Measurements from ENCODE around the gene DDX10.
"Not testable (repeated sequence)": the region's sequence is repeated elsewhere in the genome, so short reads cannot be mapped to it uniquely, and the experiment has no call there.

DDX10 gene

GRCh38 chr11:108664730-108665525, at the start of gene DDX10:
TSS of gene DDX10 (plus strand) at chr11:108665069. CDS start at chr11:108665154, 85 bp downstream.
- H3K27me3 Mint-ChIP-seq: no peaks in the 10 kb centered on the region
- peaks cover 51% of the 10 kb centered on the region for H3K4me1 Mint-ChIP-seq
- peak within 1 kb of the TSS; percentile 99 for H3K27ac Mint-ChIP-seq
- H3K36me3 Mint-ChIP-seq: peaks cover 20% of the 10 kb centered on the region
- no peaks in the 10 kb centered on the region for H3K9me3 Mint-ChIP-seq
- peak within 1 kb of the TSS; percentile 100 for H3K4me3 Mint-ChIP-seq

- Mint-ChIP-seq H3K4me1 (peaks cover 9% of the 10 kb centered on the region), H3K36me3 (no peaks in the 10 kb centered on the region), H3K27ac (no peak overlapping the region), H3K4me3 (no peak overlapping the region), H3K9me3 (no peaks in the 10 kb centered on the region), H3K27me3 (peaks cover 2% of the 10 kb centered on the region)
These were observed 48.3 kb upstream of the DDX10 start for GRCh38 chr11:108616549-108616948.

- no peak overlapping the region for H3K4me3 Mint-ChIP-seq
- H3K9me3 Mint-ChIP-seq: no peaks in the 10 kb centered on the region
- H3K27me3 Mint-ChIP-seq: peaks cover 2% of the 10 kb centered on the region
- no peaks in the 10 kb centered on the region for H3K36me3 Mint-ChIP-seq
- H3K4me1 Mint-ChIP-seq: peaks cover 10% of the 10 kb centered on the region
- no peak overlapping the region for H3K27ac Mint-ChIP-seq
These were observed 47.8 kb upstream of the DDX10 start for GRCh38 chr11:108617055-108617454.

GRCh38 chr11:108618529-108618928, 46.3 kb upstream of the DDX10 start:
- H3K27me3 Mint-ChIP-seq: peaks cover 2% of the 10 kb centered on the region
- H3K4me3 Mint-ChIP-seq: no peak overlapping the region
- no peaks in the 10 kb centered on the region for H3K36me3 Mint-ChIP-seq
- no peaks in the 10 kb centered on the region for H3K9me3 Mint-ChIP-seq
- H3K4me1 Mint-ChIP-seq: peaks cover 10% of the 10 kb centered on the region
- H3K27ac Mint-ChIP-seq: no peak overlapping the region

GRCh38 chr11:108620958-108621772, 43.7 kb upstream of the DDX10 start:
- no peaks in the 10 kb centered on the region for H3K9me3 Mint-ChIP-seq
- H3K4me3 Mint-ChIP-seq: no peak overlapping the region
- no peak overlapping the region for H3K27ac Mint-ChIP-seq
- peaks cover 2% of the 10 kb centered on the region for H3K27me3 Mint-ChIP-seq
- no peaks in the 10 kb centered on the region for H3K36me3 Mint-ChIP-seq
- H3K4me1 Mint-ChIP-seq: peaks cover 20% of the 10 kb centered on the region

- peaks cover 20% of the 10 kb centered on the region for H3K4me1 Mint-ChIP-seq
- H3K27ac Mint-ChIP-seq: no peak overlapping the region
- no peak overlapping the region for H3K4me3 Mint-ChIP-seq
- H3K36me3 Mint-ChIP-seq: no peaks in the 10 kb centered on the region
- H3K9me3 Mint-ChIP-seq: no peaks in the 10 kb centered on the region
- peaks cover 2% of the 10 kb centered on the region for H3K27me3 Mint-ChIP-seq
These were observed 42.5 kb upstream of the DDX10 start for GRCh38 chr11:108622341-108622740.

GRCh38 chr11:108624196-108624925, 40.5 kb upstream of the DDX10 start:
- no peaks in the 10 kb centered on the region for H3K9me3 Mint-ChIP-seq
- peaks cover 4% of the 10 kb centered on the region for H3K27me3 Mint-ChIP-seq
- no peak overlapping the region for H3K4me3 Mint-ChIP-seq
- no peak overlapping the region for H3K27ac Mint-ChIP-seq
- peaks cover 20% of the 10 kb centered on the region for H3K4me1 Mint-ChIP-seq
- no peaks in the 10 kb centered on the region for H3K36me3 Mint-ChIP-seq

- Mint-ChIP-seq H3K27ac (no peak overlapping the region), H3K27me3 (peaks cover 2% of the 10 kb centered on the region), H3K9me3 (no peaks in the 10 kb centered on the region), H3K36me3 (no peaks in the 10 kb centered on the region), H3K4me3 (no peak overlapping the region), H3K4me1 (peaks cover 10% of the 10 kb centered on the region)
These were observed 36.5 kb upstream of the DDX10 start for GRCh38 chr11:108628326-108628725.

- Mint-ChIP-seq H3K27me3 (peaks cover 2% of the 10 kb centered on the region), H3K27ac (no peak overlapping the region), H3K4me1 (peaks cover 10% of the 10 kb centered on the region), H3K36me3 (no peaks in the 10 kb centered on the region), H3K9me3 (no peaks in the 10 kb centered on the region), H3K4me3 (no peak overlapping the region)
These were observed 36.1 kb upstream of the DDX10 start for GRCh38 chr11:108628812-108629211.

GRCh38 chr11:108629274-108629673, 35.6 kb upstream of the DDX10 start:
- no peaks in the 10 kb centered on the region for H3K9me3 Mint-ChIP-seq
- H3K4me3 Mint-ChIP-seq: no peak overlapping the region
- no peak overlapping the region for H3K27ac Mint-ChIP-seq
- H3K27me3 Mint-ChIP-seq: peaks cover 2% of the 10 kb centered on the region
- H3K4me1 Mint-ChIP-seq: peaks cover 8% of the 10 kb centered on the region
- H3K36me3 Mint-ChIP-seq: no peaks in the 10 kb centered on the region

GRCh38 chr11:108632041-108632704, 32.7 kb upstream of the DDX10 start:
- H3K9me3 Mint-ChIP-seq: no peaks in the 10 kb centered on the region
- peaks cover 5% of the 10 kb centered on the region for H3K27me3 Mint-ChIP-seq
- no peak overlapping the region for H3K27ac Mint-ChIP-seq
- H3K4me3 Mint-ChIP-seq: no peak overlapping the region
- no peaks in the 10 kb centered on the region for H3K4me1 Mint-ChIP-seq
- H3K36me3 Mint-ChIP-seq: peaks cover 3% of the 10 kb centered on the region

GRCh38 chr11:108635106-108635505, 29.8 kb upstream of the DDX10 start:
- Mint-ChIP-seq H3K4me3 (no peak overlapping the region), H3K4me1 (no peaks in the 10 kb centered on the region), H3K9me3 (no peaks in the 10 kb centered on the region), H3K36me3 (peaks cover 3% of the 10 kb centered on the region), H3K27me3 (peaks cover 5% of the 10 kb centered on the region), H3K27ac (no peak overlapping the region)

- Mint-ChIP-seq H3K9me3 (no peaks in the 10 kb centered on the region), H3K4me3 (no peak overlapping the region), H3K36me3 (peaks cover 3% of the 10 kb centered on the region), H3K4me1 (no peaks in the 10 kb centered on the region), H3K27ac (no peak overlapping the region), H3K27me3 (peaks cover 5% of the 10 kb centered on the region)
These were observed 28.6 kb upstream of the DDX10 start for GRCh38 chr11:108636222-108636621.

- no peaks in the 10 kb centered on the region for H3K9me3 Mint-ChIP-seq
- peaks cover 5% of the 10 kb centered on the region for H3K27me3 Mint-ChIP-seq
- H3K27ac Mint-ChIP-seq: no peak overlapping the region
- H3K4me1 Mint-ChIP-seq: no peaks in the 10 kb centered on the region
- peaks cover 3% of the 10 kb centered on the region for H3K36me3 Mint-ChIP-seq
- H3K4me3 Mint-ChIP-seq: no peak overlapping the region
These were observed 25.7 kb upstream of the DDX10 start for GRCh38 chr11:108639146-108639545.

- H3K9me3 Mint-ChIP-seq, H3K27ac Mint-ChIP-seq, H3K27me3 Mint-ChIP-seq, H3K4me1 Mint-ChIP-seq, H3K4me3 Mint-ChIP-seq, H3K36me3 Mint-ChIP-seq: not testable (repeated sequence)
These were observed 23.1 kb upstream of the DDX10 start for GRCh38 chr11:108641752-108642151.
